ENCODE data around the gene ITPK1. TPM values are rescaled to one million over a fixed set of nuclear protein-coding genes. Genes with fewer than 3 reads are reported as not detected.

ITPK1 gene
- total RNA-seq, 1 experiment from 2014 or later = 25.9 TPM

DNA sequence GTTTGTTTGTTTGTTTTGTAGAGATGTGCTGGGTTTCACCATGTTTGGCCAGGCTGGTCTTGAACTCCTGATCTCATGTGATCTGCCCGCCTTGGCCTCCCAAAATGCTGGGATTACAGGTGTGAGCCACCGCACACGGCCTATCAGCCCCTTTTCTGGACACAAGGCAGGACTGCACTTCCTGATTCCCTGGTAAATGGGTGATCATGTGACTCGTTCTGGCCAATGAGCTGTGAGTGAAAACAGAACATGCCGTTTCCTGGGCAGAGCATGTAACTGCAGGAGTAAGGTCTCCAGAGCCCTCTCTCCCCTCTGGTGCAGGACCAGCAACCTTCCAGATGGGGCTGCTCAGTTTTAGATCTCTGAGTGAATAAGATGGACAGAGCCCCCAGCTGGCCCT is 92.7 kb downstream of the ITPK1 start:
- Histone ChIP-seq H3K36me3 (ENCODE audit: control insufficient read depth, insufficient read depth, low read length) (no peaks in the 10 kb centered on the region), H3K4me1 (ENCODE audit: control insufficient read depth, insufficient read depth, low read length) (no peaks in the 10 kb centered on the region), H3K27ac (ENCODE audit: low read length) (no peak overlapping the region), H3K27me3 (ENCODE audit: control insufficient read depth, insufficient read depth, low read length) (no peaks in the 10 kb centered on the region), H3K9me3 (ENCODE audit: control insufficient read depth, insufficient read depth, low read depth, low read length) (no peaks in the 10 kb centered on the region), H3K4me3 (ENCODE audit: low read depth in 2 of 2, low read length in 2 of 2) (no peak overlapping the region)
- ATAC-seq (0 out of 2 replicates have a peak, but pooled peaks have one; percentile 56), DNase-seq (ENCODE audit: low read depth, low spot score) (no peak)
- ChIA-PET CTCF (no interaction called here), POLR2A (interaction anchor here (0.6 kb wide), 1 partner anchor 181 kb away, joined by 3 read pairs; no protein-coding TSS in a partner anchor)
- no peak for TF ChIP-seq TCF7L2 (IDR thresholded peaks at IDR 0.05; ENCODE audit: low read depth, low read length)
- no peak for TF ChIP-seq POLR2AphosphoS5 (IDR thresholded peaks at IDR 0.05; ENCODE audit: low read depth, low read length)
- no peak for TF ChIP-seq SIN3A (IDR thresholded peaks at IDR 0.05; ENCODE audit: borderline replicate concordance, insufficient read depth, low read depth, low read length)
- TF ChIP-seq, protein P1, sequence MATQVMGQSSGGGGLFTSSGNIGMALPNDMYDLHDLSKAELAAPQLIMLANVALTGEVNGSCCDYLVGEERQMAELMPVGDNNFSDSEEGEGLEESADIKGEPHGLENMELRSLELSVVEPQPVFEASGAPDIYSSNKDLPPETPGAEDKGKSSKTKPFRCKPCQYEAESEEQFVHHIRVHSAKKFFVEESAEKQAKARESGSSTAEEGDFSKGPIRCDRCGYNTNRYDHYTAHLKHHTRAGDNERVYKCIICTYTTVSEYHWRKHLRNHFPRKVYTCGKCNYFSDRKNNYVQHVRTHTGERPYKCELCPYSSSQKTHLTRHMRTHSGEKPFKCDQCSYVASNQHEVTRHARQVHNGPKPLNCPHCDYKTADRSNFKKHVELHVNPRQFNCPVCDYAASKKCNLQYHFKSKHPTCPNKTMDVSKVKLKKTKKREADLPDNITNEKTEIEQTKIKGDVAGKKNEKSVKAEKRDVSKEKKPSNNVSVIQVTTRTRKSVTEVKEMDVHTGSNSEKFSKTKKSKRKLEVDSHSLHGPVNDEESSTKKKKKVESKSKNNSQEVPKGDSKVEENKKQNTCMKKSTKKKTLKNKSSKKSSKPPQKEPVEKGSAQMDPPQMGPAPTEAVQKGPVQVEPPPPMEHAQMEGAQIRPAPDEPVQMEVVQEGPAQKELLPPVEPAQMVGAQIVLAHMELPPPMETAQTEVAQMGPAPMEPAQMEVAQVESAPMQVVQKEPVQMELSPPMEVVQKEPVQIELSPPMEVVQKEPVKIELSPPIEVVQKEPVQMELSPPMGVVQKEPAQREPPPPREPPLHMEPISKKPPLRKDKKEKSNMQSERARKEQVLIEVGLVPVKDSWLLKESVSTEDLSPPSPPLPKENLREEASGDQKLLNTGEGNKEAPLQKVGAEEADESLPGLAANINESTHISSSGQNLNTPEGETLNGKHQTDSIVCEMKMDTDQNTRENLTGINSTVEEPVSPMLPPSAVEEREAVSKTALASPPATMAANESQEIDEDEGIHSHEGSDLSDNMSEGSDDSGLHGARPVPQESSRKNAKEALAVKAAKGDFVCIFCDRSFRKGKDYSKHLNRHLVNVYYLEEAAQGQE (IDR thresholded peaks at IDR 0.05; ENCODE audit: insufficient read depth in 1 of 2, low read depth in 2 of 2, low read length in 1 of 2) = no peak
- TF ChIP-seq, protein P2, sequence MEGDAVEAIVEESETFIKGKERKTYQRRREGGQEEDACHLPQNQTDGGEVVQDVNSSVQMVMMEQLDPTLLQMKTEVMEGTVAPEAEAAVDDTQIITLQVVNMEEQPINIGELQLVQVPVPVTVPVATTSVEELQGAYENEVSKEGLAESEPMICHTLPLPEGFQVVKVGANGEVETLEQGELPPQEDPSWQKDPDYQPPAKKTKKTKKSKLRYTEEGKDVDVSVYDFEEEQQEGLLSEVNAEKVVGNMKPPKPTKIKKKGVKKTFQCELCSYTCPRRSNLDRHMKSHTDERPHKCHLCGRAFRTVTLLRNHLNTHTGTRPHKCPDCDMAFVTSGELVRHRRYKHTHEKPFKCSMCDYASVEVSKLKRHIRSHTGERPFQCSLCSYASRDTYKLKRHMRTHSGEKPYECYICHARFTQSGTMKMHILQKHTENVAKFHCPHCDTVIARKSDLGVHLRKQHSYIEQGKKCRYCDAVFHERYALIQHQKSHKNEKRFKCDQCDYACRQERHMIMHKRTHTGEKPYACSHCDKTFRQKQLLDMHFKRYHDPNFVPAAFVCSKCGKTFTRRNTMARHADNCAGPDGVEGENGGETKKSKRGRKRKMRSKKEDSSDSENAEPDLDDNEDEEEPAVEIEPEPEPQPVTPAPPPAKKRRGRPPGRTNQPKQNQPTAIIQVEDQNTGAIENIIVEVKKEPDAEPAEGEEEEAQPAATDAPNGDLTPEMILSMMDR (IDR thresholded peaks at IDR 0.05) = no peak
- intact Hi-C loops (cut with micrococcal nuclease; ENCODE audit: unreplicated experiment) (no loop called here), in situ Hi-C loops (cut with HindIII; ENCODE audit: low pct_unique_long_range_greater_than_20kb, low sequenced_read_pairs) (no loop called here)
- no TSS peak for BruUV-seq (replicated peaks)

DNA sequence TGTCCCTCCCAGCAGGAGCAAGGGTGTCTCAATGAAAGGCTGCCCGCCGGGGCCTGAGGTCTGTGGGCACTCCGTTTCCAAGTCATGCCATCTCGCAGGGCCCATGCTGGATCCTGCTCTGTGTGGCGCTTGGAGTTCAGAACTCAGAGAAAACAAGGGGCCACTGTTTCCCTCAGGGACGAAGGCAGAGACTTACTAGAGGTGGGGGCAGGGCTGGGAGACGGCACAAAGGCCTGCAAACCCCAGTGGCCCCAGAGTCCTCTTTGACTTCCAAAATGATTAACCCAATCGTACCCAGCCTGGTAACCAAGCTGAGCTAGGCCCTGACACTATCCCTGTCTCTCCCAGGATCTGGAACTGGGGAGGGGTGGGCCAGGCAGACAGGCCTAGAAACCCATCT is 95.8 kb downstream of the ITPK1 start:
- ATAC-seq = no peak
- Histone ChIP-seq H3K36me3 (ENCODE audit: control insufficient read depth, insufficient read depth, low read length) (no peaks in the 10 kb centered on the region), H3K27ac (ENCODE audit: low read length) (no peak overlapping the region), H3K27me3 (ENCODE audit: control insufficient read depth, insufficient read depth, low read length) (no peaks in the 10 kb centered on the region), H3K4me3 (ENCODE audit: low read depth in 2 of 2, low read length in 2 of 2) (no peak overlapping the region), H3K9me3 (ENCODE audit: control insufficient read depth, insufficient read depth, low read depth, low read length) (no peaks in the 10 kb centered on the region), H3K4me1 (ENCODE audit: control insufficient read depth, insufficient read depth, low read length) (no peaks in the 10 kb centered on the region)
- no peak for DNase-seq (ENCODE audit: low read depth, low spot score)
- TF ChIP-seq SIN3A (IDR thresholded peaks at IDR 0.05; ENCODE audit: borderline replicate concordance, insufficient read depth, low read depth, low read length) (no peak), POLR2AphosphoS5 (IDR thresholded peaks at IDR 0.05; ENCODE audit: low read depth, low read length) (no peak), TCF7L2 (IDR thresholded peaks at IDR 0.05; ENCODE audit: low read depth, low read length) (no peak)
- TF ChIP-seq, protein P2 (IDR thresholded peaks at IDR 0.05) = no peak
- TF ChIP-seq, protein P1 (IDR thresholded peaks at IDR 0.05; ENCODE audit: insufficient read depth in 1 of 2, low read depth in 2 of 2, low read length in 1 of 2) = no peak
- ChIA-PET CTCF (no interaction called here), POLR2A (no interaction called here)
- intact Hi-C loops (cut with micrococcal nuclease; ENCODE audit: unreplicated experiment) (no loop called here), in situ Hi-C loops (cut with HindIII; ENCODE audit: low pct_unique_long_range_greater_than_20kb, low sequenced_read_pairs) (no loop called here)
- BruUV-seq (replicated peaks) = no TSS peak

All from Panc1 (cell line).